Neural progenitor cell (in vitro differentiated cells): ENCODE results near the gene AK5. TPM values are rescaled to one million over a fixed set of nuclear protein-coding genes. Genes with fewer than 3 reads are reported as not detected.

ENCODE experiments used
- DNase-seq: peaks from one replicate; pipeline ENCODE4 v3.0.0-alpha.2; 2016; ENCODE audit warnings: low spot score
- H2AFZ ChIP-seq: fragments of 200-600 bp; sonication (generic); replicated peaks from 2 replicates; pipeline ENCODE4 v1.6.1; 2016; ENCODE audit warnings: antibody characterized with exemption
- H3F3A ChIP-seq: fragments of 200-600 bp; sonication (generic); 2 replicates; pipeline ENCODE4 v1.6.1; 2016; ENCODE audit warnings: antibody characterized with exemption, low read depth
- H3K27ac ChIP-seq: fragments of 200-600 bp; sonication (generic); 2 replicates; pipeline ENCODE4 v1.5.1; 2016; ENCODE audit warnings: mild to moderate bottlenecking
- H3K27me3 ChIP-seq: fragments of 200-600 bp; sonication (generic); 2 replicates; pipeline ENCODE4 v1.6.1; 2016; ENCODE audit warnings: mild to moderate bottlenecking, moderate library complexity
- H3K36me3 ChIP-seq: fragments of 200-600 bp; sonication (generic); 2 replicates; pipeline ENCODE4 v1.5.1; 2016
- H3K4me1 ChIP-seq: fragments of 200-600 bp; sonication (generic); 2 replicates; pipeline ENCODE4 v1.6.1; 2016; ENCODE audit warnings: mixed run types
- H3K4me2 ChIP-seq: fragments of 200-600 bp; sonication (generic); 2 replicates; pipeline ENCODE4 v1.6.1; 2016
- H3K4me3 ChIP-seq: fragments of 200-600 bp; sonication (generic); 2 replicates; pipeline ENCODE4 v1.5.1; 2016
- H3K79me2 ChIP-seq: fragments of 200-600 bp; sonication (generic); 2 replicates; pipeline ENCODE4 v1.6.1; 2016; ENCODE audit warnings: low read depth
- H3K9ac ChIP-seq: fragments of 200-600 bp; sonication (generic); 2 replicates; pipeline ENCODE4 v1.6.1; 2016
- H3K9me3 ChIP-seq: fragments of 200-600 bp; sonication (generic); 2 replicates; pipeline ENCODE4 v1.5.1; 2016; ENCODE audit warnings: low read depth
- H4K20me1 ChIP-seq: fragments of 200-600 bp; sonication (generic); 2 replicates; pipeline ENCODE4 v1.6.1; 2016; ENCODE audit warnings: low read depth
- H3K27ac Mint-ChIP-seq: 3 replicates; pipeline ENCODE4 v1.8.0; 2021; ENCODE audit warnings: mixed read lengths
- H3K27me3 Mint-ChIP-seq: 2 replicates; pipeline ENCODE4 v1.8.0; 2022; ENCODE audit warnings: low read depth, mild to moderate bottlenecking, inconsistent platforms, moderate library complexity, mixed read lengths; ENCODE audit not compliant: insufficient read depth
- H3K36me3 Mint-ChIP-seq: 3 replicates; pipeline ENCODE4 v1.8.0; 2021; ENCODE audit warnings: mixed read lengths
- H3K4me1 Mint-ChIP-seq: 3 replicates; pipeline ENCODE4 v1.8.0; 2021; ENCODE audit warnings: mixed read lengths
- H3K4me3 Mint-ChIP-seq: 3 replicates; pipeline ENCODE4 v1.8.0; 2021; ENCODE audit warnings: mild to moderate bottlenecking, moderate library complexity, mixed read lengths
- H3K9me3 Mint-ChIP-seq: 3 replicates; pipeline ENCODE4 v1.8.0; 2020; ENCODE audit warnings: mixed read lengths
- EZH2 ChIP-seq: fragments of 200-600 bp; sonication (generic); IDR thresholded peaks from 2 replicates; pipeline ENCODE4 v1.6.1; 2017; ENCODE audit warnings: antibody characterized with exemption, mild to moderate bottlenecking, moderate library complexity
- EZH2phosphoT487 ChIP-seq: fragments of 200-600 bp; sonication (generic); IDR thresholded peaks from 2 replicates; pipeline ENCODE4 v1.6.1; 2017; ENCODE audit warnings: antibody characterized with exemption
- total RNA-seq: library from RNA; depleted of rRNA; stranded (reverse); fragments of >200 nt; gene quantifications from 2 replicates; pipeline ENCODE4 v1.2.3, GENCODE V29; 2015; ENCODE audit warnings: low replicate concordance
- TF ChIP-seq, protein P1 (sequence below): fragments of 200-600 bp; sonication (generic); IDR thresholded peaks from 2 replicates; pipeline ENCODE4 v1.5.1; 2017; ENCODE audit warnings: antibody characterized with exemption, mild to moderate bottlenecking

Gene AK5
- total RNA-seq, 1 donor from 2014 or later = 1.8 TPM

DNA sequence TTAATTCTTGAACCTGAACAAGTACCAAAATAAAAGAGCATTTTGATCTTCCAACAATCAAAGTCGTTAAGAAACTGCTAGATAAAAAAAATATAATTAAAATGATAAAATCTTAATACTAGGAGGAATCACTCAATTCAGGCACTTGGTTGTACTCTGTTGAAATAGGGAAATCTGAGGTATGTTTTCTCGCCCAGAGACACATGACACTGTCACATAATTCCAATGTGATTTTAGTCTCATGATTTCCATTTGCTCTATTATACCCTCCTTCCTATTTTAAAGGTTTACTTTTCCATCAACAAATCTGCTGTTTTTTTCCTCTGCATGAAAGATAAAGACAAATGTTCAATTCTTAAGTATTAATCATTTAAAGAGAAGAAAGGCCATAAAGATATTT is 303.1 kb downstream of the AK5 start:
- Histone ChIP-seq H3K4me2 (no peak overlapping the region), H3K4me3 (no peak overlapping the region), H3K9ac (no peak overlapping the region), H4K20me1 (peaks cover 9% of the 10 kb centered on the region), H2AFZ (no peak overlapping the region), H3K9me3 (no peaks in the 10 kb centered on the region), H3F3A (no peaks in the 10 kb centered on the region), H3K27me3 (no peaks in the 10 kb centered on the region), H3K27ac (no peak overlapping the region), H3K79me2 (no peaks in the 10 kb centered on the region), H3K4me1 (no peaks in the 10 kb centered on the region), H3K36me3 (peaks cover 15% of the 10 kb centered on the region)
- DNase-seq = no peak
- TF ChIP-seq EZH2phosphoT487 (no peak), EZH2 (no peak)
- TF ChIP-seq, protein P1, sequence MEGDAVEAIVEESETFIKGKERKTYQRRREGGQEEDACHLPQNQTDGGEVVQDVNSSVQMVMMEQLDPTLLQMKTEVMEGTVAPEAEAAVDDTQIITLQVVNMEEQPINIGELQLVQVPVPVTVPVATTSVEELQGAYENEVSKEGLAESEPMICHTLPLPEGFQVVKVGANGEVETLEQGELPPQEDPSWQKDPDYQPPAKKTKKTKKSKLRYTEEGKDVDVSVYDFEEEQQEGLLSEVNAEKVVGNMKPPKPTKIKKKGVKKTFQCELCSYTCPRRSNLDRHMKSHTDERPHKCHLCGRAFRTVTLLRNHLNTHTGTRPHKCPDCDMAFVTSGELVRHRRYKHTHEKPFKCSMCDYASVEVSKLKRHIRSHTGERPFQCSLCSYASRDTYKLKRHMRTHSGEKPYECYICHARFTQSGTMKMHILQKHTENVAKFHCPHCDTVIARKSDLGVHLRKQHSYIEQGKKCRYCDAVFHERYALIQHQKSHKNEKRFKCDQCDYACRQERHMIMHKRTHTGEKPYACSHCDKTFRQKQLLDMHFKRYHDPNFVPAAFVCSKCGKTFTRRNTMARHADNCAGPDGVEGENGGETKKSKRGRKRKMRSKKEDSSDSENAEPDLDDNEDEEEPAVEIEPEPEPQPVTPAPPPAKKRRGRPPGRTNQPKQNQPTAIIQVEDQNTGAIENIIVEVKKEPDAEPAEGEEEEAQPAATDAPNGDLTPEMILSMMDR = no peak
- Mint-ChIP-seq H3K9me3 (no peaks in the 10 kb centered on the region), H3K4me3 (no peak overlapping the region), H3K27me3 (no peaks in the 10 kb centered on the region), H3K27ac (no peak overlapping the region), H3K4me1 (no peaks in the 10 kb centered on the region), H3K36me3 (peaks cover 20% of the 10 kb centered on the region)

DNA sequence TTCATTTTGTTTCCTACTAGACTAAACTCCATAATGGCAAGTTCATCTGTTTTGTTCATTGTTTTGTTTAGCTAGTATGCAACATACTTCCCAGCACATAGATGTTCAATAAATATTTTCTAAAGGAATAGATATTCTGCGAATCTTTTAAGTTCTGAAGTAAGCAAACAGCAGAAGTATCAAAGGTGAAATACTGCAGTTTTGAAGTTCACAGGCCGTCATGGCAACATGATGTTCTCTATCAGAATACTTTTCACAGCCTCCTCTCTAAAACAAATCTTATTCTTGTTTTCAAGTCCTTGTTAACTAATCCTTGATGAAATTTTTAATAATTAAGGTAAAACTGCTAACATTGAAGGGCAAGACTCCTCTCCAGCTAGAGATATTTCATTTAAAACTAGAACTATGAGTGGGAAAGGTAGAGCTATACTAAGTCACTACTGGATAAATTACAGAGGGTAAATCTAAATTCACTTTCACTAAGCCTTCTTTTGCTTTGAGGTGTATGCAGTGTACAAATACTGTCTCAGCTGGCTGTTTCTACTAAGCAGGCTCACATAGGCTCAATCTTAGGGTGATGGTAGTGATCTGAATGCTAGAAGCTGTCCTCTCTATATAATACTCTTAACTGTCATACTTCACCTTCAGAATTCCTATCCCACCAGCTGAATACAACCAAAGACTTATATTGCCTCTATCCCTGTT is 303.9 kb downstream of the AK5 start:
- H3K9me3 ChIP-seq = no peaks in the 10 kb centered on the region
- H3K4me3 ChIP-seq = no peak overlapping the region
- H3K27me3 ChIP-seq = no peaks in the 10 kb centered on the region
- H3K79me2 ChIP-seq = no peaks in the 10 kb centered on the region
- no peak overlapping the region for H3K9ac ChIP-seq
- peaks cover 16% of the 10 kb centered on the region for H3K36me3 Mint-ChIP-seq
- no peaks in the 10 kb centered on the region for H3F3A ChIP-seq
- H3K27ac ChIP-seq = no peak overlapping the region
- no peaks in the 10 kb centered on the region for H3K9me3 Mint-ChIP-seq
- H3K27ac Mint-ChIP-seq = no peak overlapping the region
- no peaks in the 10 kb centered on the region for H3K4me1 Mint-ChIP-seq
- H3K27me3 Mint-ChIP-seq = no peaks in the 10 kb centered on the region
- no peak overlapping the region for H2AFZ ChIP-seq
- no peak overlapping the region for H3K4me2 ChIP-seq
- H4K20me1 ChIP-seq = peaks cover 9% of the 10 kb centered on the region
- H3K4me3 Mint-ChIP-seq = no peak overlapping the region
- no peak for DNase-seq
- no peaks in the 10 kb centered on the region for H3K4me1 ChIP-seq
- H3K36me3 ChIP-seq = peaks cover 14% of the 10 kb centered on the region
- TF ChIP-seq, protein P1 = no peak
- TF ChIP-seq EZH2phosphoT487 (no peak), EZH2 (no peak)

DNA sequence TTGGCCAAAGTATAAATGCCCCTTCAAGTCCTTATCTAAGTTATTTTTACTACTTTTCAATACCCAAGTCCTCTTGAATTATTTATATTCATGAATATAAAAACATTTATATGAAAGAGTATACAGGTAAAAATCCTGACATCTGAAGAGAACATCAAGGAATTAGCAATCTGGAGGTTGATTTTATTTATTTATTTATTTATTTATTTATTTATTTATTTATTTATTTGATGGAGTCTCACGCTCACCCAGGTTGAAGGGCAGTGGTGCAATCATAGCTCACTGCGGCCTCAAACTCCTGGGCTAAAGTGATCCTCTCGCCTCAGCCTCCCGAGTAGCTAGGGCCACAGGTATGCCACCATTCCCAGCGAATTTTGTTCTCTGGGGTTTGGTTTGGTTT is 307.4 kb downstream of the AK5 start:
- Histone ChIP-seq H3F3A (no peaks in the 10 kb centered on the region), H2AFZ (no peak overlapping the region), H3K4me2 (no peak overlapping the region), H3K79me2 (no peaks in the 10 kb centered on the region), H3K27ac (no peak overlapping the region), H3K9me3 (no peaks in the 10 kb centered on the region), H3K36me3 (no peaks in the 10 kb centered on the region), H3K27me3 (no peaks in the 10 kb centered on the region), H4K20me1 (peaks cover 9% of the 10 kb centered on the region), H3K9ac (no peak overlapping the region), H3K4me1 (no peaks in the 10 kb centered on the region), H3K4me3 (no peak overlapping the region)
- Mint-ChIP-seq H3K9me3 (no peaks in the 10 kb centered on the region), H3K27me3 (no peaks in the 10 kb centered on the region), H3K27ac (no peak overlapping the region), H3K4me3 (no peak overlapping the region), H3K36me3 (peaks cover 11% of the 10 kb centered on the region), H3K4me1 (no peaks in the 10 kb centered on the region)
- DNase-seq = no peak
- TF ChIP-seq EZH2 (no peak), EZH2phosphoT487 (no peak)
- TF ChIP-seq, protein P1 = no peak
